Measurements from ENCODE around the gene TXNL4B.

Gene TXNL4B

DNA sequence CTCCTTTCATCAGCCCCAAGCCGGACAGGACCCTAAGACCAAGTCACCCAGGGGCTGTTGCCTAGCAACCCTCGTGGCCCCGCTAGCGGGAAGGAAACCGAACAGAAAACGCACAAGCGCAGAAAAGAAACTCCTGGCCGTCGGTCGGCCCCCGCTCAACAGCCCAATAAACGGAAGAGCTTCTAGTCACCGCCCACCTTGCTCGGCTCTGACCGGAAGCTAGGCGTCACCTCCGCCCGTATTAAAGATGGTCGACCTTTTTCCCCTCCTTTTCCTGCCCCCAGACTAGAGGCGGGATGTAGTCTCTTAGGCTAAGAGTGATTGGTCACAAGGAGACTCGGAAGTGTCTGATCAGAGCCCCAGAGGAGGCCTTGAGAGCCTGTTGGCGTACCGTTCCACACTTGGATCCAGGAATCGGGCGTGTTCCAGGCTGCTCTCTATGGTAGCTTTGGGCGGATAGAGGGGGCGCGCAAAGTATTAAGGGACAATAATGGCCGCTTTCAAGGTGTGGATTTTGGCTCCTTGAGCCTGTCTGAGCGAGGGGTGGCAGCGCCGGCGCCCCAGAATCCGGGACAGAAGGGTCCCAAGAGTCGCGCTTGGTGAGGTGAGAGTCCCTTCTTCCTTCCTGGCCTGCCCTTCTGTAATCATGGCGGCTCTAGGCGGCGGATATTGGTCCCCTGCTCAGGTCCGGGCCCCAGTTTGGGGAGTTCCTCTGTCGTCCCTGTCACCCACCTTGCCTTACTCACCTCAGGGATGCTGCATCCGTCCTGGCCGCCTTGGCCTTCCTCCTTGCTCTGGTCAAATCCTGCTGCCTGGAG is at the start of gene TXNL4B, which contains the start of gene DHX38:
Gene TXNL4B, minus strand, starts transcription at position 173 of the 818 bp plus-strand sequence. CDS start 2,871 bp downstream, outside the sequence.
Gene DHX38, plus strand, starts transcription at position 400 of the 818 bp plus-strand sequence. CDS start 2,311 bp downstream, outside the sequence.
- peak; percentile 81 for DNase-seq

DNA sequence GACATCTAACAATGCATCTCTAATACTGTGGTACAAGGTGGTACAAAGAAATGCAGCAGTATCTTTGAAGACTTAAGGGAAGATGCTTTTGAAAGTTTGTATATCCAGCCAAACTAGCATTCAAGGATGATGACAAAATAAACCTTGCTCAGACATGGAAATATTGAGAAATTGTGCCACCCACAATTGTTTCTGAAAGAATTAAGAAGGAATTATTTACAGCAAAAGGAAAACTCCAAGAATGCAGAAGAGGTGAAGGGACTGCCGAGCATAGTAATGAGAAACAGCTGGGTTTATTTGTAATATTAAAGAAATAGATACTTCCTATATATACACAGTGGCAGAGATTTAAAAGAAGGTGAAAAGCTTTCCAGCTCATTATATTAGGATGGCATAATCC is 49.1 kb upstream of the TXNL4B start:
- no peak for DNase-seq

DNA sequence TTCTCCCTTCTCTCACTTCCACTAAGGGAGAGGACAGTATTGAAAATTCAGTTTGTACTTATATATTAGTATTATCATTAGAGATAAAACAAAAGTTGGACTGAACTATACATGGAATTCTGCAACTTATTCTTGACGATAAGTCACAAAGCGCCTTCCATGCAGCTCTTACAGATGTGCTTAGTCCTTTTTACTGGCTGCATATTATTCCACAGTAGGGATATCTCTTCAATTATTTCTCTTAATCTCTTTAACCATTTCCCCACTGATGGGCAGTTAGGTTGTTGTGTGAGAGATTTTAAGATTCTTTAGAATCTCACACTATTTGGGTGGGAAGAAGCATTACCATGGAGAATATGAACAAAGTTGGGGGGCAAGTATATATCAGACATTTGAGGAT is 46.5 kb upstream of the TXNL4B start:
- no peak for DNase-seq

DNA sequence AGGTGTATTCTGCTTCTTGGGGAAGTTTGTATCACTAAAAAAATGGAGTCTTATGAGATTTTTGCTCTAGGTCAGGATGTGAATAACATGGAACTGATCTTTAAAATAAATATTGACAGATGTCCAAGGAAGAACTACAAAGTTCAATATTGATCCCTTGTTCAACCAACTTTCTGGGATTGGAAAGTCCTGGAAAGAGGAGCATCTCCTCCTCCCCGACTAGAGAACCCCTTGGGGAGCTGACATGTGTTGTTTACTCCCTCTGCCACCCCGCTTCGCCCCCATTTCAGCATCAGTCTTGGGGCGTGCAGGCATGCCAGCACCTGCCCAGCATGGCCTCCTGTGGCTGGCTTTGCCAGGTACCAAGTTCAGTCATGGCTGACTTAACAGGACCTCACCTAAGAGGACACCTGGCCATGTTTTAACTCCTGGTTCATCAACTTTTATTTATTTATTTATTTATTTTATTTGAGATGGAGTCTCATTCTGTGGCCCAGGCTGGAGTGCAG is 44.7 kb upstream of the TXNL4B start:
- no peak for DNase-seq

DNA sequence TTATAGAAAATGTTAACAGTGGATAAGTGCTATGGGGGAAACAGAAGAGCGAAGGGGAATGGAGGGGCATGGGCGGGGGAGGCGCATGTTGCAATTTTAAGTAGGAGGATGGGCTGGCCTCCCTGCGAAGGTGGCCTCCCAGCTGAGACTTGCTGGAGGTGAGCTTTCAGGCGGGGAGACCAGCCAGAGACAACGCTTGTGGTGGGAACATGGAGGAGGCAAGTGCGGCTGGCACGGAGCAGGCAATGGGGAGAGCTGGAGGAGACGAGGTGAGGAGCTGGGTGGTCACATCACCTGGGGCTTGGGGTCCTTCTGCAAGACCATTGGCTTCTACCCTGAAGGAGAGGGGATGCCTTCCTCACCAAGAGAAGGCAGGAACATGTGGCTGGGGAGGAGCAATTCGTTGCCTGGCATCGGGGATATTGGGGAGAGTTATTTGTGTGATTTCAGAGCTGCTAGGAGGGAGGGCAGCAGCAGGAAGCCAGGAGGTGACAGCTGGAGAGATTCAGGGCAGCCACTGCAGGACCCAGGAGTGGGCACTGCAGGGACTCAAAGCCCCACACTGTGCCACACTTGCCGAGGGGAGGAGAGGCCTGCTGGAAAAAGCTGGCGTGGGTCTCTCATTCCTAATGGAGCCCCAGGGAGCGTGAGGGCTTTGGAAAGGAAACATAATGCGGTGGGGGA is 44.1 kb upstream of the TXNL4B start:
- DNase-seq: no peak

DNA sequence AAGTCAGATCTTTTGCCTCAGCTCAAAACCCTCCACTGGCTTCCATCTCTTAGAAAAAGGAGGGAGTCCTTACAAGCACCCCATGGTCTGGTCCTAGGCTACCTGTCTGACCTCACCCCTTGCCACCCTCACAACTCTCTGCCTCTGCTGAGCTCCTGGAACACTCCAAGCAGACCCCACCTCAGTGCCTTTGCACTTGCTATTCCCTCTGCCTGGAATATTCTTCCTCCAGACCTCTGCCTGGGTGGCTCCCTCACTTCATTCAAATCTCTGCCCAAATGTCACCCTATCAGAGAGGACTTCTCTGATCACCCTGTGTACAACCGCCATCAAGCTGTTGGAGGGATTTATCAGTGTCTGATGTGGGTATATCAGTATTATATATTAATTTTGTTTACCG is 41.1 kb upstream of the TXNL4B start:
- no peak for DNase-seq

DNA sequence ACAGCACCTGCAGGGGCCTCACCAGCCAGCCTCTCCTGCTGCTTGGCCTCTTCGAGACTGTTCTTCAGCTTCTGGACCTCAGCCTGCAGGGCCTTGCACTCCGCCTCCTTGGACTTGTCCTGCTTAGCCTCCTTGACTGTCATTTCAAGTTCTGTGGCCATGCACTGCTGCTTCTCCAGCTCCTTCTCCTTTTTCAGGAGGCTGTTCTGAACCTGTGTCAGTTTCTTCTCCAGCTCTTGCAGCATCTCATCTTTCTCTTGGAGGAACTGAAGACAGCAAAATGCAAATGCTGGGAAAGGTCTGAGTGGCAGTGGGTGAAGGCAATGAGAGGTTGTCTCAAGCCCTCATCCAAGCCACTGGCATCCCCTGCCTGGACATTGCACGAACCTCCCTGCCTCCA is 39.3 kb upstream of the TXNL4B start:
- no peak for DNase-seq

DNA sequence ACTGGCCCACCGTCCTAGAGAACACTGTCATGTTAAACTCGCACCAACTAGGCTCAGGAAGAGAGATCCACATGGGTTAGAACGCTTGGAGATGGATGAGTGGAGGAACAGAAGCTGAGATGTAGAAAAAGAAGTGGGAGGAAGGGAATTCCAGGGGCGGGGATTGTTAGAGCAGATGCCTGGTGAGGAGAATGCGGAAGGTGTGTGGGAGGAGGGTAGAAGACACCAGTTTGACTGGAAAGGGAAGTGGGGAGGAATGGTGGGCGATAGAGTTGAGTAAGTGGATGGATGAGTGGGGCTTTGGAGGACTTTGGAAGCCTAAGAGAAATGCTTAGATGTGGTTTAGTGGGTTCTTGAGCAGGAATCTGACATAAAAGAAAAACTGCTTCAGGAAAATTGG is 37.6 kb upstream of the TXNL4B start:
- no peak for DNase-seq

DNA sequence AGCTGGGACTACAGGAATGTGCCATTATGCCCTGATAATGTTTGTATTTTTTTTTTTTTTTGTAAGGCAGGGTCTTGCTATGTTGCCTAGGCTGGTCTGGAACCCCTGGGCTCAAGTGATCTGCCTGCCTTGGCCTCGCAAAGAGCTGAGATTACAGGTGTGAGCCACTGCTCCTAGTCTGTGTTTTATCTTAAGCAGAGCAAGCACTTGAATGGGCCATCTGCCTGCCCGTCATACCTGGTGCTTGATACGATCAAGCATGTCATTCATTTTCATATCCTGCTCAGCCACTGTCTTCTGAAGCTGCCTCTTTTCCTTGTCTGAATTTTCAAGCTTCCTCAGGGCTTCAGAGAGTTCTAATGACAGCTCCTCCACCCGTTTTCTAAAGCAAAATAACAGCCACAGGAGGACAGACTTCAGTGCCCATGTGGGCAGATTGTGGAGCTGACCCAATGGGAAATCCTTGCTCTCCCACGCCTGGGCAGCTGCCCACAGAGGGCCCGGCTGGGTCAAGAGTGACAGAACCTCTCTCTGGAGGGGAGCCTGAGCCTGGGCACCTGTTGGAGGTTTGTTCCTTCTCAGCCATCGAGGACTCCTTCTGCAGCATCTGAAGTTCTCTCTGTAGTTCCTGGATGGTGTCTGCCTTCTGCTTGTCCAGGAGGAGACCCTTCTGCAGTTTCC is 36.7 kb upstream of the TXNL4B start:
- DNase-seq: no peak

DNA sequence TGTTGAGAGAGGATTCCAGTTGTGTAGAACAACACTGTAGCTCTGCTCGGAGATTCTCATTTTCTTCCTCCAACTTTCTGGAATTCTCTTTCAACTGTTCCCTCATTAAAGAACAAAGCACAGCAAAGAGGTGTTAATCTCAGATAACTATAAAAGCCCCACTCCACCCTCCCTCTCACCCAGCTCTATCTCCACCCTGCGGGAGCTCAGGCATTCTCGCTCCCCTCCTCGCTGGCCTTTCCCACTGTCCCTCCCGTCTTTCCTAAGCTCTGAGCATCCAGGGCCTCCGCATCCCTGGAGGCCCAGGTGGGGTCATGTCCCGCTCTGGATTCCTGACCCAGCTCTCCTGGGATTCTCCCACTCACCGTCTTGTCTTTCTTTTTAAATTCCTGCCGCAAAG is 35.3 kb upstream of the TXNL4B start:
- no peak for DNase-seq

DNA sequence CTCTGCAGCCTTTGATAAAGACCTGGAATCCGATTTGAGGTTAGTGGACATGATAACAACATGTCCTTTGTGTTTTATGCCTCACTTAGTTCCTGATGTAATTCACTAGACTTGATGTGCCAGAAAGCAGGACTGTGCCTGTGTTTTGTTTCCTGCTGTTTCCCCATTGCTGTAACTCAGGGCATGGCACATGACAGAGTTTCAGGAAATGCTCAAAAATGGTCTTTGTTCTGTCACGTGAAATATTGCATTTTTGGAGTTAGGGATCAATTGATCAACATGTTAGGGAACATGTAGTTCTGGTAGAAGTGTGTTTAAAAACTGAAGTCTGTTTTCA is 33.0 kb upstream of the TXNL4B start:
- DNase-seq: no peak

DNA sequence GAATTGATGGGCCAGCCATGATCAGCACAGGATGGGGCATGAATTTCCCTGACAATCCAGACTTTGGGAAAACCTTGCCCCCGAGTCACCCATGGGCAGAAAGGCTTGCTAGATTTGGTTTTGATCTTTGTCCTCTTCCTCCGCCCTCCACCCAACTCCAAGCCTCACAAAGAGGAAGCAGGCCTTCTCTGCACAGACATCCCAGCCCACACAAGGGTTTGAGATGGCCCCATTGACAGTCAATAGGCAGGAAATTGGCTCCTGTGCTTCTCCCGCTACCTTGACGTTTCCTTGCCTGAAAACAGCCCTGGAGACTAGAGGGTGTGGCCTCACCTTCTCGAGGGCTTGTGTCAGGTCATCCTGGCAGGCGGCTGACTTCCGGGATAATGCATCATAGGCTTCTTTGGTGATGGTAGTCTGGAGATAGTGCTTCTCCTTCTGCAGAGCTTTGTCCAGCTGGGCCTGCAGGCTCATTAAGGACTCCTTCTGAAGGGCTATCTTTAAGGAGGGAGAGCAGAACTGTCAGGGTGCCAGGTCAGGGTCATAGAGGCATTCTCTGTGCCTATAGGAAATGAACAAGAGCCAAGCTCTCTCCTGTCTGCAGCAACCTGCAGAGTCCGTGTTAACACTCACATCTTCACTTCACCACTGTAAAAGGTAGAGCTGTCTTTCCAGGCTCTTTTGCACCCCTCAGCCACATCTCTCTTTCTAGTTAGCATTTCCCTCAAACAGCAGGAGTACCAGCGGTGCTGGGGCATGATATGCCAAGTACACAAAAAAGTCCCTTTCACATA is 32.4 kb upstream of the TXNL4B start:
- no peak for DNase-seq

DNA sequence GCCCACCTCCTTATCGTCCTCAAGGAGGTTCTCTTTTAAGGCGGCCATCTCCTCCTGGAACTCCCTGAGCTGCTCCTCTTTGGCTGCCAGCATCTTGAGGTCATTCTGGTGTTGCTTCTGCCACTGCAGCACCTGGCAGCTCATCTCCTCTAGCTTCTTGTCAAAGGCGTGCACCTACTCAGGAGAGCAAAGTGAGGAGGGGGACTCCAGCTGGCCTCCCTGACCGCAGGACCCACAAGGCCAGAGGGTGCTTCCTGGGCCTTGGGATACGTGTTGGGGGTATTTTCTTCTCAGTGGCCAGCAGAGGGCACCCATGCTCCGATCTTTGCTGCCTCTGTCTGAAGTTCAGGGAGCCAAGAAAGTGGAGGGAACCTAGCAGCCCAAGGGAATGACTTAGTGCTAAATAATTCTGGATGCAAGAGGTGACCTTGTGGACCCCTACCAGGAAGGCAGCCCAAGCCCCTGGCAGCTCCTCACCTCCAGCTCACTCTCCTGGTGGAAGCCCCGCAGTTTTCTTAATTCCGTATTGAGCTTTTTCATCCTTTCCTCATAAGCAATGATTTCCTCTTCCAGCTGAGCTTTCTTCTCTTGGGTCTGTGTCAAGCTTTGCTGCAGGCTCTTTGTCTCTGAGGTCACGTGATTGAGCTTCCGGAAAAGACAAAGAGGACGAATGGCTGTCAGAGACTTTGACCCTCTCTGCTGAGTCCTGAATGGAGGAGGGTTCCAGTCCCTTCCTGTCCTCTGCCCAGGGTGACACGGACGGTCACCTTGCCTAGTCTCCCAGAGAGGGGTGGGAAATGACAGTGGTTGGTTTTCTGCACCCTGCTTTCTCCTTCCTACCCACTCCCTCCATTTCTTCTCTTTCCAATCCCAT is 31.6 kb upstream of the TXNL4B start:
- DNase-seq: peak; percentile 48

DNA sequence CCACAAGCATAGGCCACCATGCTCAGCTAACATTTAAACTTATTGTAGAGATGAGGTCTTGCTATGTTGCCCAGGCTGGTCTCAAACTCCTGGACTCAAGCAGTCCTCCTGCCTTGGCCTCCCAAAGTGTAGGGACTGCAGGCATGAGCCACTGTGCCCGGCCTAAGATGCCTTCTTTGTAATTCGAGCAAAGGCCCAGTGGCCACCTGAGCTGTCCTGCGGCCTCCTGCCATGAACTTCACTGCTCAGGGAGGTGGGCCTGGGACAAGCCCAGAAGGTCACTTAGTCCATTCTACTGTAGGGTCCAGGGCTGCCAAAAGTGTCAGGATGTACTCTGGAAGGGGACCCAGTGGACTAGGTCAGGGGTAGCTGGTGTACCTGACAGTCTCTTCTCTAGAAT is 30.7 kb upstream of the TXNL4B start:
- no peak for DNase-seq

DNA sequence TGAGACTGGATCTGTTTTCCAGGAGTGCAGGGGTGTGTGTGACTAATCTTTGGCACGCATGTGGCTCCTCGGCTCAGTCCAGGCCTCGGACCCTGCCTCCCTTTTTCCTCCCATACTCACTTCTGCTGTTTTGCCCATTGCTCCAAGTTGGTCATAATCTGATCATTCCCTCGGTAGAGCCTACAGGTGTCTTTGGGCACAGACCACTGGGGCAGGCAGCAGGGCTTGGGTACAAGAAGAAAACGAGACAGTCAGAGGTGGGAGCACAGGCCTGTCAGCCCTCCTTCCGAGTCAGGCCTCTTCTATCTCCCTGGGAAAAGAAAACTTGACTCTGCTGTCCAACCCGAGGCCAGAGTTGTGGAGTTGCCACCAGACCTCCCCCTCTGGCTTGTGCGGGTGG is 30.0 kb upstream of the TXNL4B start:
- DNase-seq: no peak

DNA sequence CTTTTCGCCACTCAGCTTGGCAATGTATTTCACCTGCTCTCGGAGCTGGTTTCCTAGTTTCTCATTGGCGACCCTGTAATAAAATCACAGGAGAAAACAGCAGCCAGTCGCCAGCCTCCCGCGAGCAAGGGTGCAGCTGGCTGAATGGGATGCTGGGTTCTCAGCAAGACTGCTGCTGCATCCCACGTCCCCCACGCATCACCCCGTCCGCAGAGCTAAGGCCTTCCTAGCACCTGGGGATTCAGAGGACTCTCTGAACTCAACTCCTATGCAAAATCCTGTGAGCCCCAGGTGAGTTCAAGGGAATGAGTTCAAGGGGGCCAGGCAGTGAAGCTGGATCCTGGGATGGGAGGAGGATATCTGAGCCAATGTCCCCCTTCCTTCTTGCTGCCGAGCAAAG is 29.5 kb upstream of the TXNL4B start:
- DNase-seq: no peak

DNA sequence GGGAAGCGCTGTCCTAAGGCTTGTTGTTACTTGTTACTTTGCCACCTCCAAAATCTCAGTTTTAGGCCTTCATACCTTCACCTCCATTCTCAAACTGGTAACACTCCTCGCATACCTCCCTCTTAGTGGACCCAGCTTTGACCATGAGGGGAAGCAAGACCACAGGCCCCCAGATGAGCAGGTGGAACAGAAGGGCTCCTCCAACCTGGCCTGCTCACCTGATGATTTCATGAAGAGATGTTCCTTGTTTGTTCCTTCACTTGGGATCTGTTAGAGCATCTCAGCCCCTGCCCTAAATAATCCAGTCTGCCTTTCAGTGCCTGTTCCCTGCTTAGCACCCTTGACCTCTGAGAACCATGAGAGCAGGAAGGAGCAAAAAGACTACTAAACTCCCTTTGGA is 28.9 kb upstream of the TXNL4B start:
- no peak for DNase-seq

DNA sequence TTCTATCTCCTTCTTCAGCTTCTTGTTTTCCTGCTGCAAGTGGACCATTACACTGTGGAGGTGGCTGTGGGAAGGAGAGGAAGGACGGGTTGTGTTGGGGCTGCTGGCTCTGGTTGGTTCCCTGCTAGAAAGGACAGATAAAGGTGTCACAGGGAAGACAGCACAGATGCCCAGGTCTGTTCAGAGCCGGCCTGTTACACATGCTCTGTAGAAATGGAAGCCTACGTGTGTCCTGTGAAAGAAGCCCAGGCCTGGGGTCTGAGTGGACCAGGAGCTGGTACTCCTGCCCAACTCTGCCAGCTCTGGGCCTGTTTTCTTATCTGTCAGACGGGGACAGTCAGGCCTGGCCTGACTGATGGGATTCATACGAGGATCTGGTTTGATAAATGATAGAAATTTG is 26.6 kb upstream of the TXNL4B start:
- no peak for DNase-seq

DNA sequence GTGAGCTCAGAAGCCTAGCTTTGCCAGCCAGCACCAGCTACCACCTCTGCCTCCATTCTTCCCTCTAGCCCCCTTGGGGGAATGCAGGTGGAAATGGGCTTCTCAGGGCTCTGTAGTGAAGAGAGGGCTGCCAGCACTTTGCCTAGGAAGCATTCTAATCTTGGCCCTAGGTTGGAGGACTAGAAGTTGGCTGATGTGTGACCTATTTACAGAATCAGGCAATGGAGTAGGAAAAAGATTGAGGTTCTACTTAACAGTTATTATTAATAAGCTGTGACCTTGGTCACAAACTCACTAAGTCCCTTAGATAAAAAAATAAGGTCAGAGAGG is 20.2 kb upstream of the TXNL4B start:
- DNase-seq: no peak

DNA sequence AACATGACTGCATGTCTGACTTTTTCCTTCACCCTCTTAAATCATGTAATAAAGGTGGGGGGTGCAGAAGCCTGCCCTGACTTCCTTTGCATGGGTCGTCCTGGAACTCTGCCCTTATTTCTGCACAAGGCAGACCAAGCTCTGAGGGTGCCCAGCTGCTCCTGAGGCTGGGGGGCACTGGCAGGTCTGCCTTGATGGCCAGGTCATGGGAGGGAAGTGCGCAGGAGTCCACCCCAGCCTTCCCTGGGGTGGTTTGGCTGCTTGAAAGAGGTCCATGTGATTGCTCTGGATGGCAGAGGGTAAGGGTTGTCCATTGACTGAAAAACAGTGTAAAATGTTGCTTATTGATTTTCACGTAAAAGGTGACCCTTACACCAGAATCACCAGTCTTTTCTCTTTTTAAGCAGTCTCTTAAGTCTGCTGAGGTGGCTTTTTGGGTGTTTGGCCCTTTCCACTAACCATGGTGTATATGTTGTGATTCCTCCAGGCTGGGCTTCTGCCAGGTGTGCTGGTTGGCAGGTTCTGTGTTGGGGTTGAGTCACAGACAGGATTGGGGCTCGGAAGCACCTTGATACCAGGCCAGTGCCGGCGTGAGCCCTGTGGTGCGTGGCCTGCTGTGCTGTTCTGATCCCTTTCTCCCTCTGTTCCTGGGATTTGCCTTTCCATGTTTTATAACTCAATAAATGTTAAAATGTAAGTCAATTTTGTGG is 19.6 kb upstream of the TXNL4B start:
- no peak for DNase-seq

DNA sequence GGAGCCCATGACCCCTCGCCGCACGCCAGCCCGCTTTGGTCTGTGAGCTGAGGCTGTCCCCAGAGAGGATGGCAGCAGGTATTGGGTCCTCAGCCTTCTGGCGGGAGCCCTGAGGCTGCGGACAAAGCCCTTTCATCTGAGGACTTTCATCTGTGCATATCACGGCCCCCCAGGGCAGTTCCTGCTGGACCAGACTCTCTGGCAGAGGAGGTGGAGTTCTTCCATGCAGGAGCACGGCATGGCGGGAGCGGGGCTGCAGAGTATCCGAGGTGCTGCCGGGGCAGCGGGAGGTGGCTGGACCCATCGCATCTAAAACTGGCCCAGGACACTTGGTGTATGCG is 19.0 kb upstream of the TXNL4B start:
- no peak for DNase-seq
